ENCODE data around the gene ANO6.

Gene ANO6

DNA sequence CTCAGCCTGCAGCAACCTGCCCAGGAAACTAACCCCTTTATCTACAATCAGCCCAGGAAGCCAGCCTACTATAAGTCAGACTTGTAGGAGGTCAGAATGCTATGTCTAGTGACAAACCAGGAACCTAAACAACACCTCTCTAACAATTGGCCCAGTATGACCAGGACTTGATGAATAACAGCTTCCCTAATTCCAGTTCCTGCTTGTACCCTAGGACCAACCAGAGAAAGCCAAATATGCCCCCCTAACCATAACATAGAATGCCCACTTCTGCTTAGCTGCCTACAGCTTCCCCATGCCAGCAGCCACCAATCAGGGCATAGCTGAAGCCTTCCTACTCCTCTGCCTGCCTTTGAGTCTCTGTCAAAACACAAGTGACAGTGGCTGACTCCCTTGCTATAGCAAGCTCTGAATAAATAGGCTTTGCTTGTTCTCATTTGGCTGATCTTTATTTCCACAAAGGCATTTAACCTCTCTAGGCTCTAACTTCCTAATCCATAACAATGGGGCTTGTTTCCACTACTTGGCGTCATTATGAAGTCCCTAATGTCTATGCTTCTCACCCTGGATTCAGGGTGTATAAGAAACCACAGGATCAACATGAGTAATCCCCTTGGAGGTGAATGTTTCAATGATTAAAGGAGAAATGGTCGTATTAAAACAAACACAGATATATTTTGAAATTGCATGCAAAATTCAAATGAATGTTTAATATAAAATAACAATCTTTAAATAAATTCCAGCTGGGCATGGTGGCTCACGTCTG, 220.2 kb downstream of the ANO6 start:
- DNase-seq (ENCODE audit: low read depth, low spot score) = no peak

DNA sequence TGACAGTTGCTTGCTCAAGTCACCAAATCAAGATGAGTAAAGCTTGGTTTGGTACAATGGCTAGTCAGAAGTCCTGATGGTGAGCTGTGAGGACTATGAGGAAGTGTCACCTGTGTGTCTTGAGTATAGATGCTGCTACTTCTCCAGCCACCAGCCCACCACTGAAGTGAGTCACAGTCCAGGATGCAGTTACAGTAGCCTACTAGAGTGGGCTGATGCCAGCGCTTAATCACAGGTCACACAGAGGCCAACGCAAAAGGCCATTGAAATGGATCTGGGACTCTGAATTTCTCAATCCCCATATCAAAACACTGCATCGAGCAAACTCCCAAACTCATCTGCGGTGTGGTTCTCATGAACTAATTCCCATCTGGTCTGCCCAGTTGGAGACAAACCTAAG, 223.1 kb downstream of the ANO6 start:
- DNase-seq (ENCODE audit: low read depth, low spot score) = no peak

DNA sequence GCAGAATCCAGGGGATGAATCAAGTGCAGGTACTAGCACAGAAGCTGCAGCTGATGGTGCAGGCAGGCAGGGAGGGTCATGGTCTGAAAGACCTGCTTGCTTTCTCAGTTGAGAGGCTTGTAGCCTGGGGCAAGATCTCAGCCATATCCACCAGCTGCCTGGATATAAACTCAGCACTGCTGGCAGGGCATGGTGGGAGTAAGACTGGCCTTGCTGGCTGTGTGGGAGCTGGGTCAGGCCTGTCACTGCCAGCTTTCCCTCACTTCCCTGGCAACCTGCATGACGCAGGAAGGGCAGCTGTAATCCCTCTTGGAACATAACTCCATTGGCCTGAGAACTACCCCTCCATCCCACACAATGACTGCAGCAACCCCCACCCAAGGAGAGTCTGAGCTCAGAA, 230.1 kb downstream of the ANO6 start:
- DNase-seq (ENCODE audit: low read depth, low spot score) = no peak

DNA sequence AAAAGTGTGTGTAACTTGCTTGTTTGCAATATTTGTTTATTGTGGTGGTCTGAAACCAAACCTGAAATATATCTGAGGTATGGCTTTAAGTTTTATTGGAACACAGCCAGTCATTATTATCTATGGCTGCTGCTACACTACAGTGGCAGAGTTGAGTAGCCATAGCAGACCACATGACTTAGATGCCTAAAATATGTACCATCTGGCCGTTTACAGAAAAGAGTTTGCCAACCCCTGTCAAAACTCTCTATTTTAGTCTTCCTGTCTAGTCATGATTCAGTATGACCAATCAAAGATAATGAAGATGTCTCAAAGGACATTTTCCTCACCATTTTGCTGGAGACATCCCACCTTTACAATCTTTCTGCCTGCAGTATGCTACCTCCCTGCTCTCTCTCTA, 242.3 kb downstream of the ANO6 start:
- DNase-seq (ENCODE audit: low read depth, low spot score) = no peak

DNA sequence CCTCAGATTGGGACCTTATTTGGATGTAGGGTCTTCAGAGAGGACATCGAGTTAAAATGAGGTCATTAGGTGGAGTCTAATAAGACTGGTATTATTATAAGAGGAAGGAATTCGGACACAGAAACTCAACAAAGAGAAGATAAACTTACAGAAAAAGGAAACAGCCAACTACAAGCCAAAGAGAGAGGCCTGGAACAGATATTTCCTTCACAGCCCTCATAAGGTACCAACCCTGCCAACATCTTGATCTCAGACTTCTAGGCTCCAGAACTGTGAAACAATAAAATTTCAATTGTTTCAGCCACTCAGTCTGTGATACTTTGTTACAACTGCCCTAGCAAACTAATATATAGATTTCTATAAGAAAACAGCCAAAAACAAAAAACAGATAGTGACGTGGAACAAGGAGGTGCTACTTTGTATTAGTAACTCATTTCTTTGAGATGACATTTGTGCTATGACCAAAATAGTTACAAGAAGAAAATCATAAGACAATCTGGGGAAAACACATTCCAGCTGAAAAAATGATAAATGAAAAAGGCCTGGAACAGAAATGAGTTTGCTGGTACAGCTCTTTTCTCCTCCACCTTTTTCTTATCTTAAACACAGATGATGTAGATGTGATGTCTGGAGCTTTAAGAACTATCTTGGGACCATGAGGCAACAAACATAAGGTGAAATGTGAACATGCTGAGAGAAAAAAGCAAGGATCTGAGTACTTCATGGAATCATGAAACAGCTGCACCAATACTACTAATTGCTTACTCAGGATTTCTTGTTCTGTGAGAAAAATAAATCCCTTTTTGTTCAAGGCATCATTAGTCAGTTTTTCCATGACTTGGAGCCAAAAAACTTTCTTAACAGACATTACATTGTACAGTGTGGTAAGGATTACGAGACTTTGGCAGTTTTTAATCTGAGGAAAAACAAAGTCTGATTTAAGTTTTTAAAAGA, 243.2 kb downstream of the ANO6 start:
- no peak for DNase-seq (ENCODE audit: low read depth, low spot score)

DNA sequence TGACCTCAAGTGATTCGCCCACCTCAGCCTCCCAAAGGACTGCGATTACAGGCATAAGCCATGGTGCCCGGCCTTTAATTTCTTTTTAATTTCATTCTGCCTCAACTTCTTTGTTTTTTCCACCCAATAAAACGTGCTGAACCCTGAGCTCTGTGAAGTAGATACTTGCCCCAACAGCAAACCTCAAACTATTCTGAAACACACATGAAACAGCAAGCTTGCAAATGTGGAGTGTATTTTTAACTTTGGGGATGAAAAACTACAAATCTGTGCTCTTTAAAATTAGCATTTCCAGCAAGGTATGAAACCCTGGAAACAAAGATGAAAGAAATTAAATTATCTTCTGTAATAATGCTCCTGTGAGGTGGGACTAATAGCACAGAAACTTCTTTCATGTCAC, 246.6 kb downstream of the ANO6 start:
- no peak for DNase-seq (ENCODE audit: low read depth, low spot score)

DNA sequence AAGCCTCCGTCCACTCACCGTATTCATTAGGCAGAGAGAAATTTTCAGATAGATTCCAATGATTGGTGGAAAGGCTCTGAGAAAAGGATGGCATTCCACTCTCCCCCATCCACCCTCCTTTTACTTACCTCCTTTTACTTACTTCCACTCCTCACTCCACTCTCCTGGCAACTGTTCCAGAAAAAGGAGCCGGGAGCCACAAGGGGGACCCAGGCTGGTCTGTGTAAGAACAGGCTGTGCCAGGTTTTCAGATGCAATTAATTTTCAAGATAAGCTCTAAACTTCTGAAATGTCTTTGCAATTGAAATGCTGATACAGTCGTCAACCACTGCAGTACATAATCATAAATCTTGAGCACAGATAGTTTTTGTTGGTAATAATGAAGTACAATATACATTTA, 248.8 kb downstream of the ANO6 start:
- no peak for DNase-seq (ENCODE audit: low read depth, low spot score)

DNA sequence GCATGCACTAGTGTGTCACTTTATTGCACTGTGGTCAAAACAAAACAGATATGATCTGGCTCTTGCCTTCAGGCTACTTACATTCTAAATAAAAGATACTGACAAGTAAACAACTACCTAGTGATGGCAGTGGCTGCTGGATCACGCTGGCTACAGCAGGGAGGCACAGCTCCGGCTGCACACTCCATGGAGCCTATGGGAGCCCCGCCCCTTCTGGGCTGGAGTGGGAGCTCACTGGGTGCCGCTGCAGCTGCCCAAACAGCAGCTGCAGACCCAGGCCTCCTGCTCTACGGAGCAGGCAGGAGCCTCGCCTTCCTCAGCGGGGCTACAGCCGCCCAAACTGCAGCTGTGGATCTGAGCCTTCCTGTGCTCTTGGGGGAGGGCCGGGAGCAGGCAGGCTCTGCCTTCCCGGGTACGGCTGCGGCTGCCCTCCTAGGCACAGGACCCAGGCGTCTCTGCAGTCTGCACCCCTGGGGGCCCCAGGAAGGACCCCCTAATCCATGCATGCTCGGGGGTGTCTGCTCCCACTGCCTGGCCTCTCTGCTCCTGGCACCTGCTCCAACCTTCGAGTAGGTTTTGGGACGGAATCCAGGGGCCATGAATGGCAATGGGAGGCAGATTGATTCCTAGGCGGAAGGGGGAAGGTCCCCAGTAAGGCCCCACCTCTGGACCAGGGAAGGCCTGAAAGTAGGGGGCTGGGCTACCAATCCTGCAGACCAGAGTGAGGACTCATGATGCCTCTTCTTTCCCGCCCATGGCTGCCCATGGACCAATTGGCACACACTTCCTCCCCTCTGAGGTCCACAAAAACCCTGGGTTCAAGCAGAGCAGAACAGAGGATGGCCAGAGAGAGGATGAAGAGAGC, 253.1 kb downstream of the ANO6 start:
- no peak for DNase-seq (ENCODE audit: low read depth, low spot score)

DNA sequence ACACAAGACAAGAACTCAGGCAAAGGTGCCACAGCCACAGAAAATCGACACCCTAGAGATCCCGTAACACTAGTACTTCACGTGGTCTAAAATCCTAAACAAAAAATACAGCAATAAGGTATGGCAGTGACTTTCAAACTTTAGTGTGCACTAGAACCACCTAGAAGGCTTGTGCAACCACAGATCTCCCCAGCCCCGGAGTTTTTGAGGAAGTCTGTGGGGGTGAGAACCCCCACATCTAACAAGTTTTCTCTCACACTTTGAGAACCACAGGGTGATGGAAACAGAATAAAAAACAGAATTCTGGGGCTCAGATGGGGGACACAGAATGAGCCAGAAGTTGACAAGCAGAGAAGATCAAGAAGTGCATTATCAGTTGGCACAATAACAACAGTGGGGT, 254.0 kb downstream of the ANO6 start:
- no peak for DNase-seq (ENCODE audit: low read depth, low spot score)

DNA sequence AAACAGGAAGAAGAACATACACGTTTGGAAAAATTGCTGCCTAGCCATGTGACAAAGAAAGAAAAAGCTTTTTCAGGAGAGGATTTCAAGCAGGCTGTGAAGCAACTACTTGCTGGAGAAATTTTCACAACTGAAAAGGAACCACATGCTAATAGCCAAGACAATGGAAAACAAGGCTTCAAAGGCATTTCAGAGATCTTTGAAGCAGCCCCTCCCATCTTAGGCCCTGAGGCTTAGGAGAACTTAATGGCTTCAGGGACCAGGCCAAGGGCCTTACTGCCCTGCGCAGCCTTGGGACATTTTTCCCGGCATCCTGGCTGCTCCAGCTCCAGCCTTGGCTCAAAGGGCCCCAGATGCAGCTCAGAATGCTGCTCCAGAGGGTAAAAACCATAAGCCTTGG, 257.7 kb downstream of the ANO6 start:
- DNase-seq (ENCODE audit: low read depth, low spot score) = no peak

DNA sequence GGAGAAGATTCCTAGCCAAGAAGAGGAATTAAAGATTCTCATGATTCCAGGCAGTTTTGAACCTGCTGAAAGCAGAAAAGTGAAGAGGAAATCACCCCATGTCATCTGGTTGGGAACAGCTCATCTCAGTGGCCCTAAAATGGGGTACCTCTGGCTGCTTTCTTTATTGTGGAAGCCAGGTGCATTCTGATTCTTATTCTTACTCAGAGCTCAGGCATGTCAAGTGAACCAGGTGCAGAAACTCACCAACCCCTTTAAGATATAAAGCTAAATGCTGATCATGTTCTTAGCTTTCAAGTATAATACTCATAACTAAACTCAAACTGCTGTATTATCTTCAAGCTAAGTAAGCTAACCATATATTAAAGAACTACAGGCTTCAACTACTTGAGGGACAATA, 259.7 kb downstream of the ANO6 start:
- DNase-seq (ENCODE audit: low read depth, low spot score) = no peak

DNA sequence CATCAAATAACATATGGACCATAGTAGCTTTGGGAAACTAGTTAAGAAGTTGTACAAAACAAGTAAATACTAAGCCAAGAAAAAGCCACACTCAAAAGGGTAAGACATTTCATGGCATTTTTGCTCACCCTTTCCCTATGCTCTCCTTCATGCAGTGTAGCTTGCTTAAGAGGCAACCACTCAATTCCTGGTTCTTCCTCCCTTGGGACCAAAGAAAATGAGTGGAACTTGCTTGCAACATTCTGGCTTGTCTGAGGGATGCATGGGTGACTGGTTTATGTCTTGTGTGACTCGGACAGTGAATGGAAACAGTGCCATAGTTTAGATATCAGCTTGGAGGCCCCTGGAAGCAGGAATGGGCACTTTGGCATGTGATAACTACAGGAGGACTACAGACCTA, 261.6 kb downstream of the ANO6 start:
- DNase-seq (ENCODE audit: low read depth, low spot score) = no peak

DNA sequence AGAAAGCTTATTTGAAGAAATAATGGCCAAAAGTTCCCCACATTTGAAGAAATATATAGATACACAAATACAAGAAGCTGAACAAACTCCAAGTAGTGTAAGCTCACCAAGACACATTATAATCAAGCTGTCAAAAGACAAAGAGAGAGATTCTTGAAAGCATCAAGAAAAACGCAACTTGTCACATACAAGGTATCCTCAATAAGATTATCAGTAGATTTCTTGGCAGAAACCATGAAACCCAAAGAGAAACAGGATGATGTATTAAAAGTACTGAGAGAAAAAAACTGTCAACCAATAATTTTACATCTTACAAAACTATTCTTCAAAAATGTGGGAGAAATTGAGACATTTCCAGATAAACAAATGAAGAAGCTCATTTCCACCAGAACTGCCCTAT, 263.0 kb downstream of the ANO6 start:
- no peak for DNase-seq (ENCODE audit: low read depth, low spot score)

DNA sequence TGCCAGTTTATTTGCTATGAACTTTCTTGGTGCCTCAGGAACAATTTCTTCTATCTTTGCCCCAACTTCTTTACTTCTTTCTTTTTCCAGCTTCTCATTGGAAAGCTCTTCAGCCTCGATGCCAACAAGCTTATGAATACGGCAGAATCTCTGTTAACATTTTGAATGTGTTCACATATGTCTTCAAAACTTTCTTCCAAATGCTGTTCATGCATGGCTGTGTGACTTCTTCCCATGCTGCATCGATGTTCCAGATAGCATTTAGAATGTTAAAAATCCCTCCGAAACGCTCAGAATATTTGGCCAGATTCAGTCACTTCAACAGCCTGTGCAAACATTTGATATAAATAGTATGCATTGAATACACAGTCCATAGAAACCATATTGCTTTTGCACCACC, 265.9 kb downstream of the ANO6 start:
- DNase-seq (ENCODE audit: low read depth, low spot score) = no peak

DNA sequence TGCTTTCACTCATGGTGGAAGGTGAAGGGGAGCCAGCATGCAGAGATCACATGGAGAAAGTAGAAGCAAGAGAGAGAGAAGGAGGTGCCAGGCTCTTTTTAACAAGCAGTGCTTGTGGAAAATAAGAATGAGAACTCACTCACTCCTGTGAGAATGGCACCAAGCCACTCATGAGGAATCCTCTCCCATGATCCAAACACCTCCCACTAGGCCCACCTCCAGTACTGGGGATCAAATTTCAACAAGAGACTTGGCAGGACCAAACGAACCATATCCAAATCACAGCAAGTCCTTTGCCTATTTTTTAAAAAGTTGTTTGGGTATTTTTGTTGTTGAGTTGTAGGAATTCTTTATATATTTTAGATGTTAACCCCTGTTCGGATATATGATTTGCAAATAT, 267.7 kb downstream of the ANO6 start:
- DNase-seq (ENCODE audit: low read depth, low spot score) = no peak
